ENCODE measurements around the gene AMER3. TPM values are rescaled to one million over a fixed set of nuclear protein-coding genes. Genes with fewer than 3 reads are reported as not detected.

Gene AMER3, protein sequence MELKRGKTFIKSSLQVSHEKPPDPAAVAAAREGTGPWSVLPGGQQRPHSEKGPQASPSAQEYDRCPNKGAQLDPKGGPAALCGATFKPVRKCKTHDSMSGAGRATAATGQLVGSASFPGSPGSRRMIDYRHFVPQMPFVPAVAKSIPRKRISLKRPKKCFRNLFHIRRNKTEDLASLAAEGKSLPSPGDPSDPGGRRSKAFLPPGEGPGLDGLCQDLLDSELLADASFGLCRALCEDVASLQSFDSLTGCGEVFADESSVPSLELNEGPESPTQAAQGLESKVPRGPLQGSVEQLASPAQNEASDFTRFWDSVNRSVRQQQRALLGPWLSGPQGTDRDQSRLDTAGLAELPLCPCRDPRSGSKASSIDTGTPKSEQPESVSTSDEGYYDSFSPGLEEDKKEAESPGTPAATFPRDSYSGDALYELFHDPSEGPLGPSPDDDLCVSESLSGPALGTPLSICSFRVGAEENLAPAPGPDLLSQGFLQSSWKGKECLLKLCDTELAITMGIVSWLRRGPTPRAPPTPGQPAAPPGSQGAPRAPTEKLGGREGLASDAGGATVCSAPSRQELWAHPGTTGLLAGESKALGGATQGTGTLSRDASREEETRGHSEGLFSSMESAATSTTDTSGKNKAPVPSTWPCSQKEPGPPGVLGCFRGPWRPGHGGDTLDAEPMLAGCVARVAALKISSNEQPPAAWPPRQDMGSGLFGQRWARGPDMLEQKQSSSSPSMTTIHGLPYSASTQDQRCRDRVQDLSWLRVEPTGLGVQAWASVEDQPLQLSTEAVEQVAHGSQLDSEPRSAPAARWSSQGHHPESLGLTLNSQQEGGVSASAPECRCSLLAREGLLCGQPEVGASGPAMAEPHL
- total RNA-seq (2014; rRNA removed; shearing (Covaris generic)) (0.49 and 0.62 TPM in 2 replicates), polyA plus RNA-seq (2016; fragmentation: Nextera tagmentation; extraction: Ambion mirVana) (0.05 TPM in 1 of 2 replicates, not detected in the other)
- long read RNA-seq, result 0 reads

DNA sequence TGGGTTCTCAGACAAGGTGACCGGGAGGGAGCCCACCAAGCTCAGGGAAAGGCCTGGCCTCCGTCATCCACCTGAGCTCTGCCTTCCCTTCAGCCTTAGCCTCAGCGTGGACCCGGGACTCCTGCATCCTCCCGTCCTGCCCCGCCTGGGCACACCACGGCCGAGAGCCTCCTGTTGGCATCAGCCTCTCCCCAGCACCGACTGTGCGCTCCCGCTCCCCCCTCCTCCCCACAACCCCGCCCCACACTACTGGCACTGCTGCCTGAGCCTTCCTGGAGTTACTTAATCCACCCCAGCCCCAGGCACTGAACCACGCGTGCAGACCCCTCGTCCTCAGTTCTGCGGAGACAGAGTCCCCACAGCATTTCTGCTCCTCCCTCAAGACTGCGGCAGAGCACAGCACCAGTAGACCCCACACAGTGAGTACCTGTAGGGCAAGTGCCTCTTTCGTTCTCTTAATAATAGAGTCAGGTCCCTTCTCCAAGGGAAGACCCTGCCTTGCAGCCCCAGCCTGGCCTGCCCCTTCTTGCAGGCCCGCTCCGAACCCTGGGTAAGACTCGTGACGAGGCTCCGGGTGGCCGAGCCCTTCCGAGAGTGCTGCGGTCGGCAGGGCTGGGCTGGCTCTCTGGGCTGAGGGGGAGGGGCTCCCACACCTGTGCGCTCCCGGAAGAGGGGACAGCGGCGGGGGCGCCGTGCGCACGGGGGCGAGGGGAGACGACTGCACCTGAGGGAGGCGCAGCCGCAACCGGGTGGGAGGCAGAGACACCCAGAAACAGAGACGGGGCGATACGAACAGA is at the start of gene AMER3:
AMER3 (plus strand) TSS at position 285 of the 797 bp plus-strand sequence. CDS start 6,533 bp downstream, outside the sequence.
- no peaks in the 10 kb centered on the region for H3K9me2 ChIP-seq (ENCODE audit: insufficient read depth)
- H3K4me3 ChIP-seq, result peak within 1 kb of the TSS; percentile 86
- DNase-seq (ENCODE audit: low spot score) (peak; percentile 86), ATAC-seq (peak; percentile 80)
- H3K27me3 Mint-ChIP-seq (ENCODE audit: insufficient read depth, low read depth, poor library complexity), result peaks cover 34% of the 10 kb centered on the region
- peaks cover 42% of the 10 kb centered on the region for H3K27me3 ChIP-seq (ENCODE audit: insufficient read depth)
- no peaks in the 10 kb centered on the region; the same call in none of the 2 replicates for H4K20me1 ChIP-seq (replicated peaks; ENCODE audit: insufficient read depth)
- no peaks in the 10 kb centered on the region for H3F3A ChIP-seq (replicated peaks; ENCODE audit: low read depth)
- H3K36me3 Mint-ChIP-seq (ENCODE audit: low read depth), result no peaks in the 10 kb centered on the region; the same call in 2 of the 3 replicates
- H3K4me1 Mint-ChIP-seq, result peaks cover 16% of the 10 kb centered on the region
- H3K4me1 ChIP-seq (ENCODE audit: insufficient read depth), result peaks cover 10% of the 10 kb centered on the region
- no peaks in the 10 kb centered on the region for H3K36me3 ChIP-seq (ENCODE audit: insufficient read depth)
- H3K9me3 Mint-ChIP-seq, result no peaks in the 10 kb centered on the region; the same call in 2 of the 3 replicates
- no peak within 1 kb of the TSS for H3K27ac Mint-ChIP-seq
- H3K79me2 ChIP-seq (replicated peaks; ENCODE audit: insufficient read depth), result no peaks in the 10 kb centered on the region
- peak within 1 kb of the TSS; percentile 88 for H3K4me3 Mint-ChIP-seq
- peak within 1 kb of the TSS; percentile 99 for H3K4me2 ChIP-seq
- TF ChIP-seq NANOG (IDR thresholded peaks at IDR 0.05; ENCODE audit: borderline replicate concordance), result no peak
- TF ChIP-seq, protein P1, sequence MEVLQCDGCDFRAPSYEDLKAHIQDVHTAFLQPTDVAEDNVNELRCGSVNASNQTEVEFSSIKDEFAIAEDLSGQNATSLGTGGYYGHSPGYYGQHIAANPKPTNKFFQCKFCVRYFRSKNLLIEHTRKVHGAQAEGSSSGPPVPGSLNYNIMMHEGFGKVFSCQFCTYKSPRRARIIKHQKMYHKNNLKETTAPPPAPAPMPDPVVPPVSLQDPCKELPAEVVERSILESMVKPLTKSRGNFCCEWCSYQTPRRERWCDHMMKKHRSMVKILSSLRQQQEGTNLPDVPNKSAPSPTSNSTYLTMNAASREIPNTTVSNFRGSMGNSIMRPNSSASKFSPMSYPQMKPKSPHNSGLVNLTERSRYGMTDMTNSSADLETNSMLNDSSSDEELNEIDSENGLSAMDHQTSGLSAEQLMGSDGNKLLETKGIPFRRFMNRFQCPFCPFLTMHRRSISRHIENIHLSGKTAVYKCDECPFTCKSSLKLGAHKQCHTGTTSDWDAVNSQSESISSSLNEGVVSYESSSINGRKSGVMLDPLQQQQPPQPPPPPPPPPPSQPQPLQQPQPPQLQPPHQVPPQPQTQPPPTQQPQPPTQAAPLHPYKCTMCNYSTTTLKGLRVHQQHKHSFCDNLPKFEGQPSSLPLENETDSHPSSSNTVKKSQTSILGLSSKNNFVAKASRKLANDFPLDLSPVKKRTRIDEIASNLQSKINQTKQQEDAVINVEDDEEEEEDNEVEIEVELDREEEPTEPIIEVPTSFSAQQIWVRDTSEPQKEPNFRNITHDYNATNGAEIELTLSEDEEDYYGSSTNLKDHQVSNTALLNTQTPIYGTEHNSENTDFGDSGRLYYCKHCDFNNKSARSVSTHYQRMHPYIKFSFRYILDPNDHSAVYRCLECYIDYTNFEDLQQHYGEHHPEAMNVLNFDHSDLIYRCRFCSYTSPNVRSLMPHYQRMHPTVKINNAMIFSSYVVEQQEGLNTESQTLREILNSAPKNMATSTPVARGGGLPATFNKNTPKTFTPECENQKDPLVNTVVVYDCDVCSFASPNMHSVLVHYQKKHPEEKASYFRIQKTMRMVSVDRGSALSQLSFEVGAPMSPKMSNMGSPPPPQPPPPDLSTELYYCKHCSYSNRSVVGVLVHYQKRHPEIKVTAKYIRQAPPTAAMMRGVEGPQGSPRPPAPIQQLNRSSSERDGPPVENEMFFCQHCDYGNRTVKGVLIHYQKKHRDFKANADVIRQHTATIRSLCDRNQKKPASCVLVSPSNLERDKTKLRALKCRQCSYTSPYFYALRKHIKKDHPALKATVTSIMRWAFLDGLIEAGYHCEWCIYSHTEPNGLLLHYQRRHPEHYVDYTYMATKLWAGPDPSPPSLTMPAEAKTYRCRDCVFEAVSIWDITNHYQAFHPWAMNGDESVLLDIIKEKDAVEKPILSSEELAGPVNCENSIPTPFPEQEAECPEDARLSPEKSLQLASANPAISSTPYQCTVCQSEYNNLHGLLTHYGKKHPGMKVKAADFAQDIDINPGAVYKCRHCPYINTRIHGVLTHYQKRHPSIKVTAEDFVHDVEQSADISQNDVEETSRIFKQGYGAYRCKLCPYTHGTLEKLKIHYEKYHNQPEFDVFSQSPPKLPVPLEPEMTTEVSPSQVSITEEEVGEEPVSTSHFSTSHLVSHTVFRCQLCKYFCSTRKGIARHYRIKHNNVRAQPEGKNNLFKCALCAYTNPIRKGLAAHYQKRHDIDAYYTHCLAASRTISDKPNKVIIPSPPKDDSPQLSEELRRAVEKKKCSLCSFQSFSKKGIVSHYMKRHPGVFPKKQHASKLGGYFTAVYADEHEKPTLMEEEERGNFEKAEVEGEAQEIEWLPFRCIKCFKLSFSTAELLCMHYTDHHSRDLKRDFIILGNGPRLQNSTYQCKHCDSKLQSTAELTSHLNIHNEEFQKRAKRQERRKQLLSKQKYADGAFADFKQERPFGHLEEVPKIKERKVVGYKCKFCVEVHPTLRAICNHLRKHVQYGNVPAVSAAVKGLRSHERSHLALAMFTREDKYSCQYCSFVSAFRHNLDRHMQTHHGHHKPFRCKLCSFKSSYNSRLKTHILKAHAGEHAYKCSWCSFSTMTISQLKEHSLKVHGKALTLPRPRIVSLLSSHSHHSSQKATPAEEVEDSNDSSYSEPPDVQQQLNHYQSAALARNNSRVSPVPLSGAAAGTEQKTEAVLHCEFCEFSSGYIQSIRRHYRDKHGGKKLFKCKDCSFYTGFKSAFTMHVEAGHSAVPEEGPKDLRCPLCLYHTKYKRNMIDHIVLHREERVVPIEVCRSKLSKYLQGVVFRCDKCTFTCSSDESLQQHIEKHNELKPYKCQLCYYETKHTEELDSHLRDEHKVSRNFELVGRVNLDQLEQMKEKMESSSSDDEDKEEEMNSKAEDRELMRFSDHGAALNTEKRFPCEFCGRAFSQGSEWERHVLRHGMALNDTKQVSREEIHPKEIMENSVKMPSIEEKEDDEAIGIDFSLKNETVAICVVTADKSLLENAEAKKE (CRISPR knock-in tag; IDR thresholded peaks at IDR 0.05), result no peak
- no peak for TF ChIP-seq ZNF114 (CRISPR knock-in tag; IDR thresholded peaks at IDR 0.05)
- TF ChIP-seq POLR2AphosphoS5 (IDR thresholded peaks at IDR 0.05; ENCODE audit: low read depth), result 0 out of 2 replicates have a peak, but pooled peaks have one; percentile 17
- TF ChIP-seq, protein P2, sequence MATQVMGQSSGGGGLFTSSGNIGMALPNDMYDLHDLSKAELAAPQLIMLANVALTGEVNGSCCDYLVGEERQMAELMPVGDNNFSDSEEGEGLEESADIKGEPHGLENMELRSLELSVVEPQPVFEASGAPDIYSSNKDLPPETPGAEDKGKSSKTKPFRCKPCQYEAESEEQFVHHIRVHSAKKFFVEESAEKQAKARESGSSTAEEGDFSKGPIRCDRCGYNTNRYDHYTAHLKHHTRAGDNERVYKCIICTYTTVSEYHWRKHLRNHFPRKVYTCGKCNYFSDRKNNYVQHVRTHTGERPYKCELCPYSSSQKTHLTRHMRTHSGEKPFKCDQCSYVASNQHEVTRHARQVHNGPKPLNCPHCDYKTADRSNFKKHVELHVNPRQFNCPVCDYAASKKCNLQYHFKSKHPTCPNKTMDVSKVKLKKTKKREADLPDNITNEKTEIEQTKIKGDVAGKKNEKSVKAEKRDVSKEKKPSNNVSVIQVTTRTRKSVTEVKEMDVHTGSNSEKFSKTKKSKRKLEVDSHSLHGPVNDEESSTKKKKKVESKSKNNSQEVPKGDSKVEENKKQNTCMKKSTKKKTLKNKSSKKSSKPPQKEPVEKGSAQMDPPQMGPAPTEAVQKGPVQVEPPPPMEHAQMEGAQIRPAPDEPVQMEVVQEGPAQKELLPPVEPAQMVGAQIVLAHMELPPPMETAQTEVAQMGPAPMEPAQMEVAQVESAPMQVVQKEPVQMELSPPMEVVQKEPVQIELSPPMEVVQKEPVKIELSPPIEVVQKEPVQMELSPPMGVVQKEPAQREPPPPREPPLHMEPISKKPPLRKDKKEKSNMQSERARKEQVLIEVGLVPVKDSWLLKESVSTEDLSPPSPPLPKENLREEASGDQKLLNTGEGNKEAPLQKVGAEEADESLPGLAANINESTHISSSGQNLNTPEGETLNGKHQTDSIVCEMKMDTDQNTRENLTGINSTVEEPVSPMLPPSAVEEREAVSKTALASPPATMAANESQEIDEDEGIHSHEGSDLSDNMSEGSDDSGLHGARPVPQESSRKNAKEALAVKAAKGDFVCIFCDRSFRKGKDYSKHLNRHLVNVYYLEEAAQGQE (IDR thresholded peaks at IDR 0.05; ENCODE audit: unreplicated experiment), result peak; percentile 28
- TF ChIP-seq, protein P3, sequence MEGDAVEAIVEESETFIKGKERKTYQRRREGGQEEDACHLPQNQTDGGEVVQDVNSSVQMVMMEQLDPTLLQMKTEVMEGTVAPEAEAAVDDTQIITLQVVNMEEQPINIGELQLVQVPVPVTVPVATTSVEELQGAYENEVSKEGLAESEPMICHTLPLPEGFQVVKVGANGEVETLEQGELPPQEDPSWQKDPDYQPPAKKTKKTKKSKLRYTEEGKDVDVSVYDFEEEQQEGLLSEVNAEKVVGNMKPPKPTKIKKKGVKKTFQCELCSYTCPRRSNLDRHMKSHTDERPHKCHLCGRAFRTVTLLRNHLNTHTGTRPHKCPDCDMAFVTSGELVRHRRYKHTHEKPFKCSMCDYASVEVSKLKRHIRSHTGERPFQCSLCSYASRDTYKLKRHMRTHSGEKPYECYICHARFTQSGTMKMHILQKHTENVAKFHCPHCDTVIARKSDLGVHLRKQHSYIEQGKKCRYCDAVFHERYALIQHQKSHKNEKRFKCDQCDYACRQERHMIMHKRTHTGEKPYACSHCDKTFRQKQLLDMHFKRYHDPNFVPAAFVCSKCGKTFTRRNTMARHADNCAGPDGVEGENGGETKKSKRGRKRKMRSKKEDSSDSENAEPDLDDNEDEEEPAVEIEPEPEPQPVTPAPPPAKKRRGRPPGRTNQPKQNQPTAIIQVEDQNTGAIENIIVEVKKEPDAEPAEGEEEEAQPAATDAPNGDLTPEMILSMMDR (conservative IDR thresholded peaks at IDR 0.05; ENCODE audit: low read depth in 2 of 2), result no peak
- no peak within 1 kb of the TSS for H3K27ac ChIP-seq (ENCODE audit: low read depth)
- H2AFZ ChIP-seq, result peak within 1 kb of the TSS; percentile 100
